ENCODE results near the gene ZNF689. TPM values are rescaled to one million over a fixed set of nuclear protein-coding genes. Genes with fewer than 3 reads are reported as not detected.

ZNF689 gene
- polyA plus RNA-seq, 1 donor, result 8.6 TPM

DNA sequence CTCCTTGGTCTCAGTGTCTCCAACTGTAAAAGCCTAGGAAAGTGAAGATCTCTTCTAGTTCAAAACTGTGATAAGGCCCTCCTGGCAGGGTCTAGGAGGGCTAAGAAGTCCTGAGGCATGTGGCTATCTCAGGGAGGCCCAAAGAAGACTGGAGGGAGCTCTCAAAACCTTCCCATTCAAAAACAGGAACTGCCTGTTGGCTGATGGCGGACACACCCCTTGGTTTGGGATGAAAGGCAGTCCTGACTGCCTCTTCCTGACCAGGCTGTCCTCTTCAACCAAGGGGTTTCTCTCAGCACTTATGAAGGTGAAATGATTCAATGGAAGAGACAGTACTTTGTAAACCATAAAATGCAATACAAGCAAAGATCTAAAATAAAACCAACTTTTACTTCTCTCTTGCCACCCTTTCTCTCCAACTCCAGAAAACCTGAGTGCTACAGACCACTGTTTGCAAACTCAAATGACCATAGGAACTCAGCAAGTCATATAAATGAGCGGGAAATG lies 56.7 kb downstream of the ZNF689 start:
- peaks cover 37% of the 10 kb centered on the region for H3K36me3 ChIP-seq (ENCODE audit: control insufficient read depth, insufficient read depth, low read length)
- no peaks in the 10 kb centered on the region for H3K27me3 ChIP-seq (ENCODE audit: control insufficient read depth, insufficient read depth, low read length)
- peaks cover 47% of the 10 kb centered on the region for H3K4me1 ChIP-seq (ENCODE audit: control insufficient read depth, insufficient read depth, low read length)
- H3K27ac ChIP-seq (ENCODE audit: low read length), result peak overlapping the region; percentile 2
- no CpG with 5 or more reads among the region's 2 CpGs for WGBS (ENCODE audit: insufficient coverage, low lambda C conversion rate)
- H3K9me3 ChIP-seq (ENCODE audit: control insufficient read depth, low read depth, low read length), result peaks cover 10% of the 10 kb centered on the region
- no peak for DNase-seq
- H3K4me3 ChIP-seq (ENCODE audit: low read length), result no peak overlapping the region

DNA sequence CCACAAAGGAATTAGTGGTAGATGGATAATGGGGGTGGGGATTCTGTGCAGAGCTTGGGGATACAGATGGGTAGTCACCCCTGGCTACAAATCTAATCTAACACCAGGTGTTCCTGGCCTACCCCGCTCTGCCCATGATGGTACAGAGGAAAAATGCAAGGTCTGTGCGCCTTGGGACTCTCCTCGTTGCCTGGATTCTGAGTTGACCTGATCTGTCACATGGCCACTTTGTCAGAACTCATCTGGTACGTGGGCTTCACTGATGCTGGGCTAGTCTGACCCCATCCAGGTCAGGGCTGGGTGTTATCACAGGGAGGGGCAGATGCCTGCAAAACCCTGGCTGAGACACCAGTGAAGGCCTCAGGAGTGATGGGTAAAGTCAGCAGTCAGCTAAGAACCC lies 57.2 kb downstream of the ZNF689 start:
- H3K27ac ChIP-seq (ENCODE audit: low read length), result peak overlapping the region; percentile 2
- no peaks in the 10 kb centered on the region for H3K27me3 ChIP-seq (ENCODE audit: control insufficient read depth, insufficient read depth, low read length)
- H3K36me3 ChIP-seq (ENCODE audit: control insufficient read depth, insufficient read depth, low read length), result peaks cover 37% of the 10 kb centered on the region
- H3K4me1 ChIP-seq (ENCODE audit: control insufficient read depth, insufficient read depth, low read length), result peaks cover 52% of the 10 kb centered on the region
- WGBS (ENCODE audit: insufficient coverage, low lambda C conversion rate), result no CpG with 5 or more reads among the region's 4 CpGs
- peaks cover 9% of the 10 kb centered on the region for H3K9me3 ChIP-seq (ENCODE audit: control insufficient read depth, low read depth, low read length)
- no peak for DNase-seq
- H3K4me3 ChIP-seq (ENCODE audit: low read length), result no peak overlapping the region

Other genes with a start within 250 kb of the ZNF689 start
- 41.5 TPM for gene TBC1D10B, start 239.9 kb downstream of the ZNF689 start, polyA plus RNA-seq
- gene MYL11, start 235.6 kb downstream of the ZNF689 start, polyA plus RNA-seq, result 14.6 TPM
- gene SEPTIN1, start 227.8 kb downstream of the ZNF689 start, polyA plus RNA-seq, result 5.4 TPM
- gene ZNF48, start 215.0 kb downstream of the ZNF689 start, polyA plus RNA-seq, result 6.4 TPM
- 4.0 TPM for gene ZNF771, start 202.8 kb downstream of the ZNF689 start, polyA plus RNA-seq
- 41.6 TPM for gene DCTPP1, start 180.4 kb downstream of the ZNF689 start, polyA plus RNA-seq
- gene SEPHS2, start 164.5 kb downstream of the ZNF689 start, polyA plus RNA-seq, result 85.3 TPM
- gene ITGAL, start 137.6 kb downstream of the ZNF689 start, polyA plus RNA-seq, result 3.8 TPM
- 53.1 TPM for gene ZNF768, start 83.8 kb downstream of the ZNF689 start, polyA plus RNA-seq
- gene ZNF747, start 75.5 kb downstream of the ZNF689 start, polyA plus RNA-seq, result 9.4 TPM
- gene ZNF764, start 52.0 kb downstream of the ZNF689 start, polyA plus RNA-seq, result 21.2 TPM
- gene ZNF688, start 38.7 kb downstream of the ZNF689 start, polyA plus RNA-seq, result 15.8 TPM
- 22.7 TPM for gene ZNF785, start 24.7 kb downstream of the ZNF689 start, polyA plus RNA-seq
- gene PRR14, start 40.6 kb upstream of the ZNF689 start, polyA plus RNA-seq, result 35.0 TPM
- gene FBRS, start 48.0 kb upstream of the ZNF689 start, polyA plus RNA-seq, result 97.6 TPM
- 36.8 TPM for gene SRCAP, start 88.8 kb upstream of the ZNF689 start, polyA plus RNA-seq
- 38.2 TPM for gene PHKG2, start 138.0 kb upstream of the ZNF689 start, polyA plus RNA-seq
- gene CFAP119, start 151.7 kb upstream of the ZNF689 start, polyA plus RNA-seq, result 4.2 TPM
- 84.5 TPM for gene RNF40, start 151.9 kb upstream of the ZNF689 start, polyA plus RNA-seq
- 15.4 TPM for gene ZNF629, start 176.8 kb upstream of the ZNF689 start, polyA plus RNA-seq

Data from large intestine (tissue), 3 donors.